Prostate gland (tissue), 2 donors: ENCODE results near the gene EGFL6. TPM values are rescaled to one million over a fixed set of nuclear protein-coding genes. Genes with fewer than 3 reads are reported as not detected.
"Not testable (repeated sequence)": the region's sequence is repeated elsewhere in the genome, so short reads cannot be mapped to it uniquely, and the experiment has no call there.

Experiments
- DNase-seq: peaks from one replicate; pipeline ENCODE4 v3.0.0-alpha.2; 2019; ENCODE audit warnings: low spot score
- H3K27ac ChIP-seq, 2 donors: fragments of 200-600 bp; sonication (generic); 2 replicates each; pipeline ENCODE4 v1.5.1; 2017 to 2019
- H3K27me3 ChIP-seq: fragments of 200-600 bp; sonication (generic); replicated peaks from 2 replicates; pipeline ENCODE4 v1.5.1; 2019; ENCODE audit not compliant: insufficient read depth
- H3K36me3 ChIP-seq, 2 donors: fragments of 200-600 bp; sonication (generic); 1 replicate in 1 of 2; 2 replicates in 1 of 2; pipeline versions ENCODE4 v1.5.1 to v1.8.1; 2017 to 2019
- H3K4me1 ChIP-seq: fragments of 200-600 bp; sonication (generic); replicated peaks from 2 replicates; pipeline ENCODE4 v1.5.1; 2019
- H3K4me3 ChIP-seq, 2 donors: fragments of 200-600 bp; sonication (generic); 2 replicates each; pipeline ENCODE4 v1.5.1; 2017 to 2019
- H3K9me3 ChIP-seq: fragments of 200-600 bp; sonication (generic); 2 replicates; pipeline ENCODE4 v1.5.1; 2017
- POLR2A ChIP-seq: fragments of 450-650 bp; IDR thresholded peaks from one replicate; pipeline ENCODE4 v1.6.1; 2016; ENCODE audit warnings: antibody characterized with exemption, mild to moderate bottlenecking
- POLR2AphosphoS5 ChIP-seq: sonication (generic); formaldehyde crosslinking; IDR thresholded peaks from one replicate; pipeline ENCODE4 v1.6.1; 2017; ENCODE audit warnings: antibody characterized with exemption
- WGBS: methylation state at CpG from one replicate; pipeline ENCODE4 v1.1.5; 2018; 5-methylcytosine and 5-hydroxymethylcytosine counted together
- intact Hi-C: fragments of 100-400 bp; cut with DNase I; formaldehyde crosslinking; loops from one replicate; pipeline ENCODE4 v1.14.2; 2022
- microRNA-seq: library from miRNA; unstranded; fragments of <30 nt; microRNA quantifications from one replicate; pipeline ENCODE4, GENCODE V29; 2016
- total RNA-seq, 2 donors: library from RNA; depleted of rRNA; stranded (reverse); fragments of >200 nt; gene quantifications; one replicate each; pipeline ENCODE4 v1.1.0, GENCODE V29; 2016
- TF ChIP-seq, protein P1 (sequence below), 4 experiments: fragments of 200-600 bp in 2 of 4; fragments of 450-650 bp in 2 of 4; sonication (generic) in 2 of 4; IDR thresholded peaks; 1 replicate in 3 of 4; 2 replicates in 1 of 4; pipeline ENCODE4 v1.5.1; 2016 to 2019; ENCODE audit warnings: antibody characterized with exemption in 4 of 4, mild to moderate bottlenecking in 2 of 4, moderate library complexity in 2 of 4

Gene EGFL6
- total RNA-seq, 2 donors from 2014 or later, result 0.23 TPM; not detected in 1

DNA sequence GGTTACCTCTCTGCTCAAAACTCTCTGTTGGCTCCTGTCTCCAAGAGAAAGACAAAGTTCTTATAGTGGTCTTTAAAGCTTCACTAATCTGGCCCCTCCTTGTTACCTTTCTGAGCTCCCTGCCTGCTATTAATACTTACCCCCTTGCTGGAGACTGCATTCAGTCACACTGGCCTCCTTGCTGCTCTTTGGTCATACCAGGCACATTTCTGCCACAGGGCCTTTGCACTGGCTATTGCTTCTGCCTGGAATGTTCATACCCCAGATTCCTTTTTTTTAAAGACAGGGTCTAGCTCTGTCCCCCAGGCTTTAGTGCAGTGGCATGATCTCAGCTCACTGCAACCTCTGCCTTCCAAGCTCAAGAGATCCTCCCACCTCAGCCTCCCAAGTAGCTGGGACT is 103.6 kb downstream of the EGFL6 start:
- Histone ChIP-seq H3K27ac (no peak overlapping the region), H3K9me3 (no peaks in the 10 kb centered on the region), H3K27me3 (no peaks in the 10 kb centered on the region), H3K4me3 (no peak overlapping the region), H3K4me1 (no peaks in the 10 kb centered on the region), H3K36me3 (no peaks in the 10 kb centered on the region)
- TF ChIP-seq POLR2A, result no peak
- TF ChIP-seq, protein P1, sequence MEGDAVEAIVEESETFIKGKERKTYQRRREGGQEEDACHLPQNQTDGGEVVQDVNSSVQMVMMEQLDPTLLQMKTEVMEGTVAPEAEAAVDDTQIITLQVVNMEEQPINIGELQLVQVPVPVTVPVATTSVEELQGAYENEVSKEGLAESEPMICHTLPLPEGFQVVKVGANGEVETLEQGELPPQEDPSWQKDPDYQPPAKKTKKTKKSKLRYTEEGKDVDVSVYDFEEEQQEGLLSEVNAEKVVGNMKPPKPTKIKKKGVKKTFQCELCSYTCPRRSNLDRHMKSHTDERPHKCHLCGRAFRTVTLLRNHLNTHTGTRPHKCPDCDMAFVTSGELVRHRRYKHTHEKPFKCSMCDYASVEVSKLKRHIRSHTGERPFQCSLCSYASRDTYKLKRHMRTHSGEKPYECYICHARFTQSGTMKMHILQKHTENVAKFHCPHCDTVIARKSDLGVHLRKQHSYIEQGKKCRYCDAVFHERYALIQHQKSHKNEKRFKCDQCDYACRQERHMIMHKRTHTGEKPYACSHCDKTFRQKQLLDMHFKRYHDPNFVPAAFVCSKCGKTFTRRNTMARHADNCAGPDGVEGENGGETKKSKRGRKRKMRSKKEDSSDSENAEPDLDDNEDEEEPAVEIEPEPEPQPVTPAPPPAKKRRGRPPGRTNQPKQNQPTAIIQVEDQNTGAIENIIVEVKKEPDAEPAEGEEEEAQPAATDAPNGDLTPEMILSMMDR (IDR thresholded peaks at IDR 0.05), result no peak
- no peak for TF ChIP-seq POLR2AphosphoS5
- no peak for DNase-seq
- intact Hi-C loops, result no loop called here

DNA sequence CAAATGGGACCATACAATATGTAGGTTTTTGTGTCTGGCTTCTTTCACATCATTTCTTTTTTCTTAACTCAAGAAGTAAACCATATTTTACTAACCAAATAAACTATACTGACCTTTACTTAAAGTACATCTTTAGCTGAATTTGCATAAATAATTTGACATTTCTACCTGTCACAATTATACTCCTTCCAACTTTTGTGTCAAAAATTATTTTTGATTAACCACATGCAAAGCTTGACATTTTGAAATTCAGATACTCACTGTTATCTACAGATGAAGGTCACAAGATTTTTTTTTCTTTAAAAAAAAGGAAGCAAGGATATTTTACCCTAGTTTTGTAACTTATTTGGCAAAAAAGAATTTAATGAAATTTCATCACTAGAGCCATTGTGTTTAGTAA is 107.5 kb downstream of the EGFL6 start:
- no peak for DNase-seq
- Histone ChIP-seq H3K9me3 (no peaks in the 10 kb centered on the region), H3K27ac (no peak overlapping the region), H3K4me3 (no peak overlapping the region), H3K36me3 (no peaks in the 10 kb centered on the region), H3K4me1 (no peaks in the 10 kb centered on the region), H3K27me3 (no peaks in the 10 kb centered on the region)
- no peak for TF ChIP-seq POLR2A
- TF ChIP-seq, protein P1 (IDR thresholded peaks at IDR 0.05), result no peak
- no peak for TF ChIP-seq POLR2AphosphoS5
- intact Hi-C loops, result no loop called here

DNA sequence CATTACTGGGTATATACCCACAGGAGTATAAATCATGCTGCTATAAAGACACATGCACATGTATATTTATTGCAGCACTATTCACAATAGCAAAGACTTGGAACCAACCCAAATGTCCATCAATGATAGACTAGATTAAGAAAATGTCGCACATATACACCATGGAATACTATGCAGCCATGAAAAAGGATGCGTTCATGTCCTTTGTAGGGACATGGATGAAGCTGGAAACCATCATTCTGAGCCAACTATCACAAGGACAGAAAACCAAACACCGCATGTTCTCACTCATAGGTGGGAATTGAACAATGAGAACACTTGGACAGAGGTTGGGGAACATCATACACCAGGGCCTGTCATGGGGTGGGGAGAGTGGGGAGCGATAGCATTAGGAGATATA is 110.3 kb downstream of the EGFL6 start:
- H3K4me3 ChIP-seq, H3K36me3 ChIP-seq, intact Hi-C loops, H3K4me1 ChIP-seq, H3K9me3 ChIP-seq, H3K27ac ChIP-seq, DNase-seq, H3K27me3 ChIP-seq: not testable (repeated sequence)
- WGBS, result 98% methylated on average over 3 of the region's 4 CpGs

DNA sequence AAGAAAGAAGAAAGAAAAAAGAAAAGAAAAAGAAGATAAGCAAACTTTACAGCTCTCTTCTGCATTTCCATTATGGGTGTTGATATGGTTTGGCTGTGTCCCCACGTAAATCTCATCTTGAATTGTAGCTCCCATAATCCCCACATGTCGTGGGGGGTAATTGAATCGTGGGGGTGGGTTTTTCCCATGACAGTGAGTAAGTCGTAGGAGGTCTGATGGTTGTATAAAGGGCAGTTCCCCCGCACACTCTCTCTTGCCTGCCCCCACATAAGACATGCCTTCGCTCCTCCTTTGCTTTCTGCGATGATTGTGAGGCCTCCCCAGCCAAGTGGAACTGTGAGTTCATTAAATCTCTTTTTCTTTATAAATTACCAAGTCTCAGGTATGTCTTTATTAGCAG is 112.2 kb downstream of the EGFL6 start:
- H3K27ac ChIP-seq, result no peak overlapping the region
- no peaks in the 10 kb centered on the region for H3K36me3 ChIP-seq
- H3K27me3 ChIP-seq, result no peaks in the 10 kb centered on the region
- no peak overlapping the region for H3K4me3 ChIP-seq
- TF ChIP-seq POLR2A (no peak), POLR2AphosphoS5 (no peak)
- TF ChIP-seq, protein P1 (IDR thresholded peaks at IDR 0.05), result no peak
- 96% methylated on average over 7 of the region's 7 CpGs for WGBS
- intact Hi-C loops, result no loop called here
- no peaks in the 10 kb centered on the region for H3K4me1 ChIP-seq
- H3K9me3 ChIP-seq, result no peaks in the 10 kb centered on the region
- no peak for DNase-seq

Small RNAs within 50 kb of the gene (microRNA-seq; reads per million reads assigned to microRNA genes)
- not detected for gene MIR6086

Other genes with a start within 250 kb of the EGFL6 start
- gene ATXN3L, start 249.5 kb upstream of the EGFL6 start, total RNA-seq, result not detected
- gene TCEANC, start 83.5 kb downstream of the EGFL6 start, total RNA-seq, result 1 to 10 TPM; 3.1 to 4.9 TPM
- gene RAB9A, start 119.5 kb downstream of the EGFL6 start, total RNA-seq, result 10 to 100 TPM; 27.3 to 37.7 TPM
- 10 to 100 TPM; 15.6 to 20.2 TPM for gene TRAPPC2, start 165.0 kb downstream of the EGFL6 start, total RNA-seq
- 10 to 100 TPM; 23.6 to 36.2 TPM for gene OFD1, start 165.1 kb downstream of the EGFL6 start, total RNA-seq
- 10 to 100 TPM; 10.1 to 12.3 TPM for gene GPM6B, start 247.5 kb downstream of the EGFL6 start, total RNA-seq